RWPE2 (cell line): Measurements from ENCODE around the gene AKR7A2.

Experiments used
- ATAC-seq: fragments of 200-7000 bp; cut with Tn5 transposase; 3 replicates; pipeline ENCODE4 v1.9.1; 2021; ENCODE audit warnings: low read depth
- DNase-seq: peaks from one replicate; pipeline ENCODE4 v3.0.0-alpha.2; 2020; ENCODE audit warnings: low spot score
- H3K27ac ChIP-seq: fragments of 450-650 bp; 2 replicates; pipeline ENCODE4 v1.5.1; 2017; ENCODE audit warnings: mild to moderate bottlenecking; ENCODE audit not compliant: poor library complexity, severe bottlenecking
- H3K27me3 ChIP-seq: fragments of 250-450 bp; sonication (Bioruptor Pico); 2 replicates; pipeline ENCODE4 v1.5.1; 2021; ENCODE audit warnings: mild to moderate bottlenecking, moderate library complexity; ENCODE audit not compliant: insufficient read depth, poor library complexity, severe bottlenecking
- H3K36me3 ChIP-seq: fragments of 250-450 bp; sonication (Bioruptor Pico); 2 replicates; pipeline ENCODE4 v1.5.1; 2020; ENCODE audit warnings: low read depth, mild to moderate bottlenecking, moderate library complexity
- H3K4me1 ChIP-seq: fragments of 250-450 bp; sonication (Bioruptor Pico); 2 replicates; pipeline ENCODE4 v1.5.1; 2021; ENCODE audit warnings: mild to moderate bottlenecking, moderate library complexity; ENCODE audit not compliant: insufficient read depth, poor library complexity, severe bottlenecking
- H3K4me3 ChIP-seq: fragments of 250-450 bp; sonication (Bioruptor Pico); 2 replicates; pipeline ENCODE4 v1.5.1; 2021; ENCODE audit warnings: mild to moderate bottlenecking, moderate library complexity; ENCODE audit not compliant: severe bottlenecking
- H3K9me3 ChIP-seq: fragments of 250-450 bp; sonication (Bioruptor Pico); 2 replicates; pipeline ENCODE4 v1.5.1; 2021; ENCODE audit warnings: mild to moderate bottlenecking, moderate library complexity; ENCODE audit not compliant: severe bottlenecking
- TF ChIP-seq, protein P1 (sequence below): fragments of 450-650 bp; IDR thresholded peaks from one replicate; pipeline ENCODE4 v1.5.1; 2017; ENCODE audit warnings: mild to moderate bottlenecking, moderate library complexity; ENCODE audit not compliant: poor library complexity, severe bottlenecking

The AKR7A2 gene

GRCh38 chr1:19330449-19331135, 18.6 kb upstream of the AKR7A2 start:
- Histone ChIP-seq H3K4me3 (no peak overlapping the region), H3K27me3 (no peaks in the 10 kb centered on the region), H3K36me3 (peaks cover 9% of the 10 kb centered on the region), H3K9me3 (no peaks in the 10 kb centered on the region), H3K4me1 (no peaks in the 10 kb centered on the region), H3K27ac (no peak overlapping the region)
- ATAC-seq (no peak), DNase-seq (no peak)
- TF ChIP-seq, protein P1, sequence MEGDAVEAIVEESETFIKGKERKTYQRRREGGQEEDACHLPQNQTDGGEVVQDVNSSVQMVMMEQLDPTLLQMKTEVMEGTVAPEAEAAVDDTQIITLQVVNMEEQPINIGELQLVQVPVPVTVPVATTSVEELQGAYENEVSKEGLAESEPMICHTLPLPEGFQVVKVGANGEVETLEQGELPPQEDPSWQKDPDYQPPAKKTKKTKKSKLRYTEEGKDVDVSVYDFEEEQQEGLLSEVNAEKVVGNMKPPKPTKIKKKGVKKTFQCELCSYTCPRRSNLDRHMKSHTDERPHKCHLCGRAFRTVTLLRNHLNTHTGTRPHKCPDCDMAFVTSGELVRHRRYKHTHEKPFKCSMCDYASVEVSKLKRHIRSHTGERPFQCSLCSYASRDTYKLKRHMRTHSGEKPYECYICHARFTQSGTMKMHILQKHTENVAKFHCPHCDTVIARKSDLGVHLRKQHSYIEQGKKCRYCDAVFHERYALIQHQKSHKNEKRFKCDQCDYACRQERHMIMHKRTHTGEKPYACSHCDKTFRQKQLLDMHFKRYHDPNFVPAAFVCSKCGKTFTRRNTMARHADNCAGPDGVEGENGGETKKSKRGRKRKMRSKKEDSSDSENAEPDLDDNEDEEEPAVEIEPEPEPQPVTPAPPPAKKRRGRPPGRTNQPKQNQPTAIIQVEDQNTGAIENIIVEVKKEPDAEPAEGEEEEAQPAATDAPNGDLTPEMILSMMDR = no peak

DNA sequence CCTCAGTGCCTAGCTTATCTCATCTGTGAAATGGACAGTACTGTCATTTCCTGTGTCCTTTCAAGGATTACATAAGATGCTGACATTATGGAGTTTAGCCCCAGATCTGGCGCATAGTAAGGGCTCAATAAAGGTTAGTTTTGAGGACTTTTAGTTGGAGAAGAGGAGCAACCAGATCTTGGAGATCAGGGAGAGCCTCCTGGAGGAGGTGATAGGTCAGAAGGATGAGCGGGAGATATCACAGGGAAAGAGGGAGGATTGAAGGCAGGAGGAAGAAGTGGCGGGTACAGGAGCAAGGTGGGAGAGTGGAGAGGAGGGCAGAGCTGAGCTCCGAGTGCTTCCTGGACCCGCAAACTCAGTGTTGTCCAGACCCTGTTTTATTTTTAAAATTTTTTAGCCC, 17.7 kb upstream of the AKR7A2 start:
- Histone ChIP-seq H3K4me1 (no peaks in the 10 kb centered on the region), H3K4me3 (no peak overlapping the region), H3K27me3 (no peaks in the 10 kb centered on the region), H3K27ac (no peak overlapping the region), H3K9me3 (no peaks in the 10 kb centered on the region), H3K36me3 (peaks cover 9% of the 10 kb centered on the region)
- no peak for ATAC-seq
- no peak for DNase-seq
- TF ChIP-seq, protein P1 = no peak

DNA sequence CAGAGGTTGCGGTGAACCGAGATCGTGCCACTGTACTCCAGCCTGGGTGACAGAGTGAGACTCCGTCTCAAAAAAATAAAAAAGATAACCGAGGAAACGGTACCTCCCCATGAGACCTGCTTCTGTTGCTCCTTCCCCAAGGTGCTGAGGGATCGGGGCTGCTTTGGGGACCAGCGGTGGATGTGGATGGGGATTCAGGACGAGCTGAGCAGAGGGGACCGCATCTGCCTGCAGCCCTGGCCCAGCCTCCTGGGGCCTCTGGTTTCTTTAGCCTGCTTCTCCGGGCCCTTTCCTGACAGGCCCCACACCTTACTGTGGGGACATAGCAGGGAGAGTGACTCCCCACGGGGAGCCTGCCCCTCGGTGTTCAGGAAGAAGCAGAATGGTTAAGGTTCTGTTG, 17.2 kb upstream of the AKR7A2 start:
- Histone ChIP-seq H3K4me3 (no peak overlapping the region), H3K27ac (no peak overlapping the region), H3K9me3 (no peaks in the 10 kb centered on the region), H3K27me3 (no peaks in the 10 kb centered on the region), H3K36me3 (peaks cover 9% of the 10 kb centered on the region), H3K4me1 (no peaks in the 10 kb centered on the region)
- no peak for ATAC-seq
- TF ChIP-seq, protein P1 = no peak
- no peak for DNase-seq

DNA sequence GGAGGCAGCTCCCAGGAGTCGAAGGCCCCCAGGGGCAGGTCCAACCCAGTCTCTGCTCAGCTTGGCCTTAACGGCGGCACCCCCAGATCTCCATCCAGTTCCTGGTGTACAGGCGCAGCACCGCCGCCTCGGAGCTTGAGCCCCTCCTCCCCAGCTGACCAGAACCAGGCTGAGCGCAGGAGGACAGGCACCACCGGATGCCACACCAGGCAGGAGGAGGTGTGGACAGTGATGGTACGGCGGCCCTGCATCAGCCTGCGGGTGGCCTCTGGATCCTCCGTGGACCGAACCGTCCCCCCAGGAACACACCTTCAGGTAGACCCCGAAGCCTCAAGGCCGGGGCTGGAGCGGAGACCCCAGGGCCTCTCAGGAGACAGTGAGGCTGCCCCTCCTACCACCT, 16.5 kb upstream of the AKR7A2 start:
- TF ChIP-seq, protein P1 = no peak
- no peak for ATAC-seq
- Histone ChIP-seq H3K4me3 (no peak overlapping the region), H3K4me1 (no peaks in the 10 kb centered on the region), H3K27ac (no peak overlapping the region), H3K36me3 (peaks cover 10% of the 10 kb centered on the region), H3K9me3 (no peaks in the 10 kb centered on the region), H3K27me3 (no peaks in the 10 kb centered on the region)
- no peak for DNase-seq

- no peak overlapping the region for H3K27ac ChIP-seq
- peaks cover 11% of the 10 kb centered on the region for H3K36me3 ChIP-seq
- TF ChIP-seq, protein P1 = no peak
- ATAC-seq = no peak
- H3K4me3 ChIP-seq = no peak overlapping the region
- H3K27me3 ChIP-seq = no peaks in the 10 kb centered on the region
- no peaks in the 10 kb centered on the region for H3K9me3 ChIP-seq
- H3K4me1 ChIP-seq = no peaks in the 10 kb centered on the region
- DNase-seq = no peak
Measured at GRCh38 chr1:19327736-19328135, 15.8 kb upstream of the AKR7A2 start.
